Upper lobe of left lung (tissue), 6 donors: ENCODE measurements around the gene BCAT1. TPM values are rescaled to one million over a fixed set of nuclear protein-coding genes. Genes with fewer than 3 reads are reported as not detected.

Source experiments
- ATAC-seq, 2 donors: fragments of 200-7000 bp; cut with Tn5 transposase; one replicate each; pipeline ENCODE4 v1.9.1; 2022; ENCODE audit warnings: mild to moderate bottlenecking in 2 of 2, moderate library complexity in 2 of 2; ENCODE audit not compliant: low FRiP score in 2 of 2
- DNase-seq, 2 donors: peaks; one replicate each; pipeline ENCODE4 v3.0.0-alpha.2; 2019 to 2020
- H3K27ac ChIP-seq, 4 donors: fragments of 200-600 bp; sonication (generic); one replicate each; pipeline ENCODE4 v1.5.1; 2016 to 2019
- H3K27me3 ChIP-seq, 4 donors: fragments of 200-600 bp; sonication (generic); one replicate each; pipeline ENCODE4 v1.5.1; 2017 to 2019
- H3K36me3 ChIP-seq, 4 donors: fragments of 200-600 bp; sonication (generic); one replicate each; pipeline ENCODE4 v1.5.1; 2016 to 2019
- H3K4me1 ChIP-seq, 4 donors: fragments of 200-600 bp; sonication (generic); one replicate each; pipeline ENCODE4 v1.5.1; 2018 to 2019
- H3K4me3 ChIP-seq, 4 donors: fragments of 200-600 bp; sonication (generic); one replicate each; pipeline ENCODE4 v1.5.1; 2017 to 2019; ENCODE audit warnings: mild to moderate bottlenecking in 2 of 4, moderate library complexity in 1 of 4
- H3K9me3 ChIP-seq, 4 donors: fragments of 200-600 bp; sonication (generic); one replicate each; pipeline ENCODE4 v1.5.1; 2018 to 2019
- CTCF ChIP-seq, 6 experiments: fragments of 450-650 bp in 4 of 6; fragments of 200-600 bp in 2 of 6; sonication (generic) in 2 of 6; IDR thresholded peaks; one replicate each; pipeline ENCODE4 v1.5.1; 2016 to 2019; ENCODE audit warnings: antibody characterized with exemption in 6 of 6
- EP300 ChIP-seq, 4 donors: sonication (generic); formaldehyde crosslinking; IDR thresholded peaks; one replicate each; pipeline ENCODE4 v1.5.1; 2017; ENCODE audit warnings: antibody characterized with exemption in 4 of 4, control low read depth in 2 of 4
- POLR2A ChIP-seq, 4 donors: fragments of 450-650 bp; IDR thresholded peaks; one replicate each; pipeline ENCODE4 v1.5.1; 2016 to 2017; ENCODE audit warnings: antibody characterized with exemption in 4 of 4, mild to moderate bottlenecking in 2 of 4
- POLR2AphosphoS5 ChIP-seq, 2 donors: sonication (generic); formaldehyde crosslinking; IDR thresholded peaks; one replicate each; pipeline ENCODE4 v1.5.1; 2017; ENCODE audit warnings: antibody characterized with exemption in 2 of 2
- WGBS, 2 donors: methylation state at CpG; one replicate each; pipeline ENCODE4 v1.1.5; 2017 to 2018; 5-methylcytosine and 5-hydroxymethylcytosine counted together
- total RNA-seq, 6 donors: library from RNA; depleted of rRNA in 4 of 6; stranded (reverse); fragments of >200 nt in 4 of 6; gene quantifications; one replicate each; pipeline versions ENCODE4 v1.1.0 to v1.2.1, GENCODE V29; 2016 to 2021
- donor health status: DM: no; HTN: no; CAD: no; lungs with moderate emphysema.
- donor health status: DM: no; HTN: yes; CAD: no; lungs with severe emphysema.

BCAT1 gene
- total RNA-seq, 6 donors from 2014 or later, result 52.7 to 145 (median 72.7) TPM

DNA sequence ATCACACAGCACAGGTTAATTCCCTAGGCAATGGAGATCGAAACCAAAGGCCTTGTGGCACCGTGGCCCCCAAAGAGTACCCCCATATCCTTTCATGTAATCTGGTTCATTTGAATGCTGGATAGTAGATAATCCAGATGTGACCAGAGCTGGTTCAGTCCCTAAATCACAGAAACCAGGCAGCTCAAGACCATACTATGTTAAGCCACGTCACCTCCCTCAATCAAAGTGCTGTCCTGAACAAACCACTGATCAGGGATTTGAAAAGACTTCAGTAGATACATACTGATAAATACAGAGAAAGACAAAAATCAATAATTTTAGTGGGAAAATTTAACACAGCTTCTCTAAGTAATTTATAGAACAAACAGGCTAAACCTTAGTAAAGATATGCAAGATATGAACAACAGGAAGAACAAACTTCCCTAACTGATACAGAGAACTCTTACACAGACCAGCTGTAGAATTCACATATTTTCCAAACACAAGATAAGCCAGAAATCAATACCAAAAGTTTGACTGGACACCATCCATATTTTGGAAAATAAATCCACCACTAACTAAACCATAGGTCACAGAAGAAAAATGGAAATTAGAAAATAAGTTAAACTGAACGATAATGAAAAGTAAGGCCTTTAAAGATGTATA lies 67.1 kb downstream of the BCAT1 start:
- ATAC-seq (no peak), DNase-seq (no peak)
- Histone ChIP-seq H3K9me3 (no peaks in the 10 kb centered on the region), H3K27me3 (no peaks in the 10 kb centered on the region), H3K4me3 (no peak overlapping the region), H3K36me3 (no peaks in the 10 kb centered on the region), H3K4me1 (no peaks in the 10 kb centered on the region), H3K27ac (no peak overlapping the region)
- 94 to 98% methylated on average over 4 of the region's 4 CpGs for WGBS, 2 donors
- no peak for TF ChIP-seq EP300 (IDR thresholded peaks at IDR 0.05)
- TF ChIP-seq POLR2AphosphoS5 (IDR thresholded peaks at IDR 0.05), result no peak
- no peak for TF ChIP-seq POLR2A (IDR thresholded peaks at IDR 0.05)
- no peak for TF ChIP-seq CTCF (IDR thresholded peaks at IDR 0.05)

DNA sequence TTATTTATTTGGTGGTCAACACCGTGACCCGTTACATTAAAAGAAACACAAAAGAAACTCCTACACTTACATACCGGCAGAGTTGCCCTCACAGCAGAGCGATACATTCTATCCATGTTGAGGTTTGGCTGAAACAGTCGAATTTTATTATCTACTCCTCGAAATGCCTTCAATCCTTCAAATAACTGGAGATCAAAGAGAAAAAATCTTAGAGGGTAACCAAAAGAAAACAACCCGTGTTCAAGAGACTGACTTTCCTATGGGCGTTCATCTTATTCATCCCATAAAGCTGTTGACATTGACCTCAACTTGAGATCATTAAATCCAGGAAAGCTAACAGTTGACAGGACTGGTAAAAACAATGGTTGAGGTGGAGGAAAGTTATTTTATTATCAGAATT lies 67.7 kb downstream of the BCAT1 start:
- H3K4me1 ChIP-seq, result no peaks in the 10 kb centered on the region
- H3K9me3 ChIP-seq, result no peaks in the 10 kb centered on the region
- H3K27ac ChIP-seq, result no peak overlapping the region
- DNase-seq (no peak), ATAC-seq (no peak)
- no peaks in the 10 kb centered on the region for H3K27me3 ChIP-seq
- H3K36me3 ChIP-seq, result no peaks in the 10 kb centered on the region
- no peak overlapping the region for H3K4me3 ChIP-seq
- TF ChIP-seq CTCF (IDR thresholded peaks at IDR 0.05) (no peak), POLR2A (IDR thresholded peaks at IDR 0.05) (no peak), POLR2AphosphoS5 (IDR thresholded peaks at IDR 0.05) (no peak), EP300 (IDR thresholded peaks at IDR 0.05) (no peak)
- 88 to 90% methylated on average over 8 of the region's 8 CpGs for WGBS, 2 donors

GRCh38 chr12:24880732-24881131 lies 68.2 kb downstream of the BCAT1 start:
- ATAC-seq, result no peak
- TF ChIP-seq POLR2AphosphoS5 (IDR thresholded peaks at IDR 0.05), result no peak
- H3K9me3 ChIP-seq, result no peaks in the 10 kb centered on the region
- no peak overlapping the region for H3K27ac ChIP-seq
- no peaks in the 10 kb centered on the region for H3K4me1 ChIP-seq
- no peak overlapping the region for H3K4me3 ChIP-seq
- DNase-seq, result no peak
- H3K27me3 ChIP-seq, result no peaks in the 10 kb centered on the region
- WGBS, 2 donors, result 95 to 100% methylated on average over 5 of the region's 5 CpGs
- H3K36me3 ChIP-seq, result no peaks in the 10 kb centered on the region

DNA sequence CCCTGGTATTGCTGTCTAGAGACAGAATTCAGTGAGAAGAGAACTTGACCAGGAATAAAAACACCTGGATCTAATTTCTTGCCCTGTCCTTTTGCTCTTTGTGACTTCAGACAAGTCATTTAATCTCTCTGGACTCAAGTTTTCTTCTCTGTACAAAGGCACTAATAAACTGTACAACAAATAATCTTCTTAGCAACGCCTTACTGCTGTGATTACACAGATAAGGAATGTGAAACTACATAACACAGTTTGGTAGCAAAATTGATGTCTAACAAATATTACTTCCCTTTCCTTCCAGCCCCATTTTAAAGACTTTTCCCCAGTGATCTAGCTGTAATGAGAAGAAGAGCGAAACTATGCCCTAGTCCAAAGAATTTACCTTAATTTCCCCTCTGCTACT lies 69.3 kb downstream of the BCAT1 start:
- no peak for DNase-seq
- Histone ChIP-seq H3K36me3 (no peaks in the 10 kb centered on the region), H3K4me1 (no peaks in the 10 kb centered on the region), H3K27ac (no peak overlapping the region), H3K27me3 (no peaks in the 10 kb centered on the region), H3K9me3 (no peaks in the 10 kb centered on the region), H3K4me3 (no peak overlapping the region)
- WGBS, 2 donors, result 70 to 76% methylated on average over 2 of the region's 2 CpGs
- no peak for TF ChIP-seq POLR2AphosphoS5 (IDR thresholded peaks at IDR 0.05)
- no peak for TF ChIP-seq CTCF (IDR thresholded peaks at IDR 0.05)
- no peak for TF ChIP-seq EP300 (IDR thresholded peaks at IDR 0.05)
- TF ChIP-seq POLR2A (IDR thresholded peaks at IDR 0.05), result no peak
- peak in 1 of 2 donors; percentile 46 for ATAC-seq

GRCh38 chr12:24875014-24875413 lies 73.9 kb downstream of the BCAT1 start:
- Histone ChIP-seq H3K4me3 (no peak overlapping the region), H3K4me1 (no peaks in the 10 kb centered on the region), H3K27me3 (no peaks in the 10 kb centered on the region), H3K9me3 (no peaks in the 10 kb centered on the region), H3K27ac (no peak overlapping the region), H3K36me3 (peaks cover 0 to 4% (median 0%) of the 10 kb centered on the region in 4 donors)
- 92 to 97% methylated on average over 3 of the region's 3 CpGs for WGBS, 2 donors
- TF ChIP-seq POLR2AphosphoS5 (IDR thresholded peaks at IDR 0.05), result no peak
- TF ChIP-seq CTCF (IDR thresholded peaks at IDR 0.05), result no peak
- no peak for TF ChIP-seq EP300 (IDR thresholded peaks at IDR 0.05)
- no peak for TF ChIP-seq POLR2A (IDR thresholded peaks at IDR 0.05)
- no peak for DNase-seq
- no peak for ATAC-seq
